Stimulated activated CD4-positive, alpha-beta T cell treated with anti-CD3 and anti-CD28 coated beads, Interleukin-15, amount 100 ng/mL, for 48 hours (primary cell): ENCODE measurements around the gene MELK.

ENCODE experiments used
- DNase-seq, 2 donors: peaks; one replicate each; pipeline ENCODE4 v3.0.0-alpha.2; 2020; ENCODE audit warnings: low read depth in 2 of 2

MELK gene

GRCh38 chr9:36671561-36671960 lies 98.9 kb downstream of the MELK start:
- DNase-seq, result no peak

- DNase-seq, result no peak
Observed at GRCh38 chr9:36676091-36676490, 103.4 kb downstream of the MELK start.

GRCh38 chr9:36676778-36677485 lies 104.2 kb downstream of the MELK start:
- DNase-seq, result no peak

- DNase-seq, result no peak
Observed at GRCh38 chr9:36677611-36678010, 104.9 kb downstream of the MELK start.

GRCh38 chr9:36679710-36680109 lies 107.0 kb downstream of the MELK start:
- no peak for DNase-seq

- no peak for DNase-seq
Observed at GRCh38 chr9:36686471-36686870, 113.8 kb downstream of the MELK start.

GRCh38 chr9:36690412-36691168 lies 117.9 kb downstream of the MELK start:
- no peak for DNase-seq

- DNase-seq, result no peak
Observed at GRCh38 chr9:36691671-36692070, 119.0 kb downstream of the MELK start.

- DNase-seq, result no peak
Observed at GRCh38 chr9:36698984-36699383, 126.3 kb downstream of the MELK start.

- no peak for DNase-seq
Observed at GRCh38 chr9:36704148-36704547, 131.5 kb downstream of the MELK start.

GRCh38 chr9:36713515-36714490 lies 141.1 kb downstream of the MELK start:
- DNase-seq, result no peak

- no peak for DNase-seq
Observed at GRCh38 chr9:36716496-36716895, 143.8 kb downstream of the MELK start.

GRCh38 chr9:36717276-36717675 lies 144.6 kb downstream of the MELK start:
- no peak for DNase-seq

- no peak for DNase-seq
Observed at GRCh38 chr9:36718612-36719011, 145.9 kb downstream of the MELK start.

GRCh38 chr9:36720043-36720442 lies 147.3 kb downstream of the MELK start:
- no peak for DNase-seq

- no peak for DNase-seq
Observed at GRCh38 chr9:36721846-36722588, 149.3 kb downstream of the MELK start.

GRCh38 chr9:36725777-36726356 lies 153.2 kb downstream of the MELK start:
- DNase-seq, result no peak
